HG03439 (cell line): Measurements from ENCODE around the gene TKTL1.

Experiments
- ATAC-seq: cut with Tn5 transposase; IDR thresholded peaks from one replicate; pipeline ENCODE4 v1.9.1; 2021; ENCODE audit warnings: mild to moderate bottlenecking, moderate library complexity; ENCODE audit not compliant: unreplicated experiment

Gene TKTL1

GRCh38 chrX:154308108-154308946 lies 12.7 kb downstream of the TKTL1 start:
- no peak for ATAC-seq

GRCh38 chrX:154309041-154309775 lies 13.6 kb downstream of the TKTL1 start:
- no peak for ATAC-seq

GRCh38 chrX:154310616-154311536 lies 15.3 kb downstream of the TKTL1 start:
- ATAC-seq, result no peak

DNA sequence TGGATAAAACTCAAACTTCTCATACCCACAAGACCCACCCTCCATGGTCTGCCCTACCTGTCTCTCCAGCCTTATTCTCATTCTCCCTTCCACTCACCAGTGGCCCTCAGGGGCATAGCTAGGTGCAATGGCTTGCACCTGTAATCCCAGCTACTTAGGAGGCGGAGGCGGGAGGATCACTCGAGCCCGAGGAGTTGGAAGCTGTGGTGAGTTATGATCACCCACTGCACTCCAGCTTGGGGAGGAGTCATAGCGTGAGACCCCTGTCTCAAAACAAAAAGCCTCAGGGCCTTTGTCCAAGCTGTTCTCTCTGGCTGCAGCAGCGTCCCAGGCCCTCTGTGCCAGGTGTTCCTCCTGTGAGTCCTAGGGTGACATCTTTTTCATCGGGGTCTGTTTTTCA lies 16.5 kb downstream of the TKTL1 start:
- ATAC-seq, result no peak

GRCh38 chrX:154313147-154313546 lies 17.6 kb downstream of the TKTL1 start:
- ATAC-seq, result no peak

DNA sequence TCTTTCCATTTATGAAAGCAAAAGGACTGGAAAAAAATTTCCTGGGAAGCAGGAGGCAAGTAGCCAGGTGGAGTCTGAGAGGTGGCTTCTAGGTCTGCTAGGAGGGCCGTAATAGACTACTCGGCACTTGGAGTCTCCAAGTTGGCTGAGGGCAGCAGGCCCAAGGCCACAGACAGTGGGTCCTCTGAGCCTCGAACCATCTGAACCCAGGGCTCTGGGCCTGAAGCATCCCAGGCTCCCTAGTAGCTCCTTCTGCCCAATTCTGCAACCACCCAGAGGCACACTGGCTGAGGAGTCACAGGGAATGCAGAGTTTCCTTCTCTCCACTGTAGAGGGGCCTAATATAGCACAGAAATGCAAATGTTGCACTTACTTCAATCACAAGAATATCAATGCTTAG lies 19.8 kb downstream of the TKTL1 start:
- ATAC-seq, result no peak

DNA sequence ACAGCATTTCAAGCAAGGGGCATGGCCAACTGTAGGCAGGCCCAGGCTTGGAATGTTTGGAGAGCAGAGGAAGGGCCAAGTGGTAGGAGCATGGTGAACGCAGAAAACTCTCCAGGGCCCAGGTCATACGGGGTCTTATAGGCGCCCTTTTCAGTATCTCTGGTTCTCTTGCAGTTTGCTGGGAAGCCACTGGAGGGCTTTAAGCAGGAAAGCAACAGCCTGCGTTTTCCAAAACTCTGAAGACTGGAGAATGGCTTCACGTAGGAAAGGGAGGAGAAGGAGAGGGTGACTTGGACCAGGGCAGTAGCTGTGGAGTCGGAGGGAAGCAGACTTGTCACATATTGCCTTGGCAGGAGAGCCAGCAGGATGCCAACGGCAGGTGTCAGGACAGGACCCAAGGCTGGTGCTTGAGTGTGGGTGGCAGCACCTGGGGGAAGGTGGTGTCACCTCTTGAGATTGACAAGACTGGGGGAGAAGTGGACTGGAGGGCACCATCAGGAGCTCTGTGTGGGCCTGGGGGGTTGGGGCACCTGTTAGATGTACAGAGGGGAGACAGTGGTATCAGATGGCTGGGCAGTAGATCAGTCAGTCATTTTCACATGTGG lies 21.9 kb downstream of the TKTL1 start:
- no peak for ATAC-seq

- no peak for ATAC-seq
These were observed 24.8 kb downstream of the TKTL1 start for GRCh38 chrX:154320406-154320805.

DNA sequence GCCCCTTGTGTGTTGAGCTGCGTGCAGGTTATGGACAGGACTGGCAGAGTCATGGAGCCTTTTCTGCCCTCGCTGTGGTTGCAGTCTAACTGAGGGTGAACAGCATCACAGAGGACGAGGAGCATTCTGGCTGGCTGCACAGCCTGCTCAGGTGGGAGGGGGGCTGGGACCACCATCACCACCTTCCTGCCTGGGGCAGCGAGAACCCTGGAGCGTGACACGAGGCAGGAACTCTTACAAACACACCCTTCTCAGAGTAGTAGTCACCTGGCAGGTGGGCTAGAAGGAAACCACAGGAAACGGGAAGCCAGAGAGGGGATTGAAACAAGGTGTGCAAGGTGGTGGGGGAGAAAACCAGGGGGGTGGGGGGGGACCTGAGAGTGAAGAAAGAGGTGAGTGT lies 25.6 kb downstream of the TKTL1 start:
- no peak for ATAC-seq

GRCh38 chrX:154321594-154321993 lies 26.0 kb downstream of the TKTL1 start:
- no peak for ATAC-seq

DNA sequence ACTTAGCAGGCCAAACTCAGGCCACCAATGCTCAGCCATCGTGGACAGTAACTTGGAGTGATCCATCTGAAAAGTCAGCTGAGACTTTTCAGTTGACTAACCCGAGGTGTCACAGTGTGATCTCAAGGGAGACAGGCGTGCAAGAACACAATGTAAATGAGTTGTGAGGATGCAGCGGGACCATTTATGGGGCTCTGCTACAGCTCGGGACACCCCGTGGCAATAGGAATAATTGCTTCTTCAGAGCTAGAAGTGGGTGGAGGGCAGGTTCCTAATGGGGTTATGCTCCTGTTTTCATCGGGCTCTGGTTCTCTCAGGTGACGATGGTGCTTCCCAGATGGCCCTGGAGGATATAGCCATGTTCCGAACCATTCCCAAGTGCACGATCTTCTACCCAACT lies 27.3 kb downstream of the TKTL1 start:
- no peak for ATAC-seq

GRCh38 chrX:154323537-154323936 lies 27.9 kb downstream of the TKTL1 start:
- no peak for ATAC-seq

- ATAC-seq, result no peak
These were observed 29.9 kb downstream of the TKTL1 start for GRCh38 chrX:154325541-154325940.

GRCh38 chrX:154327038-154327820 lies 31.6 kb downstream of the TKTL1 start:
- no peak for ATAC-seq

DNA sequence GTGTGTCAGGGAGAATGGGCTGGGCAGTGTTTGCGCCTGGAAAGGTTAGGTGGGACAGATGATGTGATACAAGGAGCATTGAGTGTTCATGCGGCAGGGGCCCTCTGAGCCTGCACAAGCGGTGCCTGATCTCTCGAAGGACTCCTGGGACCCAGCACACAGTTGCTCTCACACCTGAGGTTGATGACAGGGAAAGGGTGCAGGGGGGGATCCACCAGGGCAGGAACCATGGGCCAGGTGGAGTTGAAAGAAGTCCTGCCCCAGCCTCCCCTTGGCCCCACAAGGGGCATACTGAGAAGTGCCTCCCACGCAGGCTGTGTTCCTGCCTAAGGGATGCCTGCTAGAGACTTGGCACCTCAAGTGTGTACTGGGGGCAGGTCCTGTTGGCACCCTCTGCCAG lies 33.1 kb downstream of the TKTL1 start:
- no peak for ATAC-seq

- no peak for ATAC-seq
These were observed 33.7 kb downstream of the TKTL1 start for GRCh38 chrX:154329294-154329693.

DNA sequence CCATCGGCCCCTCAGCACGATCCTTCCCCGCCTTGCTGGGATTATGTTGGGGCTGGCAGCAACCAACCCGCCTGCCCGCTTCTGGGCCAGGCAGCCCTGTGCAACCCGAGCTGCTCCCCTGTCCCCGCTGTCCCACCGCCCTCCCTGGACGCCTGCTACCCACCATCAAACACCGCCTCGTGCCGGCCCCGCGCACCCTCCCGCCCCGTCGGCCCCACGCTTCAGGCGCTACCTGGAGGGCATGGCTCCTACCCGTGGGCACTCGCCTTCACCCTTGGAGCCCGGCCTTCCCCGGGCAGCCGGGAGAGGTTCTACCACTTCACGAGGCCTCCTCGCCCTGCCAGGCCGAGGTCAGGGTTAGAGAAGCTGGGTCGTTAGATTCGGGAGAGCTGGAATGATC lies 37.0 kb downstream of the TKTL1 start:
- ATAC-seq, result no peak

DNA sequence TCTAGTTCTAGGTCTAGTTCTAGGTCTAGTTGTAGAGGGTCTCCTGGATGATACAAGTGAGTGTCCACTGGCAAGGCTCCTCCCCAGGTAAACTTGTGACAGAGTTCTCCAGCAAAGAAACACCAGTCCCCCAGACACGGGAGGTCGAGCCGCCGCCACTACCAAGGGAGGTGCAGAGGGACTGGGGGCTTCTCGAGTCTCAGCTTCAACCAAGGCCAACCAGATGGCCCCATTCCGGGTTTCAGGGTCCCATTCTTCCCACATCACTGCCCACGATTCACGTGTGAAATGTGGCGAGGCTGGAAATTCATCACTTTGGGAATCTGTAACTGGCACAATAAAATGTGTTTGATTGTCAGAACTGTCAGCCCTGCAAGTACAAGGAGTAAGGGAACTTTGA lies 37.5 kb downstream of the TKTL1 start:
- no peak for ATAC-seq

DNA sequence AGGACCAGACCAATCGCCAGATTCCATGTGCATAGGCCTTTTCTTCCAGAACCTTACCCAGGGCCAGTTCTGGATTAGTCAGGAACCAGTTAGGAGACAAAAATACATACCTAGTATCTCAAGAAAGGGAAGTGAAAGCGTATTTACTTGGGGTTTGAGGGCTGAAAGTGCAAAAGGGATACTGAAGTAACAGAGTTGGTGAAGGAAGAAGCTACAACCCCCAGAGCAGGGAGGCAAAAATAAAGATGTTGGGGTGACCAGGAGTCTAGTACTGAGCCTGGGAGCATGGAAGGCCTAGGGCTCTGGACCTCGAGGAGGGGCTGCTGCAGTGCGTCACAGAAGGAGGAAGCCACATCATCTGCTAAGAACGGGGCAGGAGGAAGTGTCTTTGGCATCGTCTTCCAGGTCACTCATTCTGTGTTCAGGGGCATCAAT lies 38.3 kb downstream of the TKTL1 start:
- ATAC-seq, result no peak

DNA sequence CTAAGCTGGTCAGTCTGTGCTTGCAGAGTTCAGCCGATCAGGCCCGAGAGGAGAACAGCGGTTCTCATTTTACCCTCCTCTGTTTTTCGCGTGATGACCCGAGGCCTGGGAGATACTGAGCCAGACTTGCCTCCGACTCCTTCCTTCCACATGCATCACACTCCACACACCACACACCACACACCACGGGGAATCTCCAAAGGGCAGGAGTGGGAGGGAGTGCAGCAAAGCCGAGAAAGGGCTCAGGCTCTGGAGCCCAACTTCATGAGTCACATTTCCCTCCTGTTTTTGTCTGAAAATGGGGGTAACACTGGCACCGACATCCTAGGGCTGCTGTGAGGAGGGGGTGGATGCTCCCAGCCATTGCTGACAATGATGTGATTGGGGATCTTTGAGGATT lies 38.9 kb downstream of the TKTL1 start:
- ATAC-seq, result no peak
